ENCODE data around the gene WBP4. TPM values are rescaled to one million over a fixed set of nuclear protein-coding genes. Genes with fewer than 3 reads are reported as not detected.

Gene WBP4
- total and polyA plus RNA-seq, 2 of the 4 experiments (the other 2 are of a cell fraction) = 4.3 to 11.0 TPM

- TF ChIP-seq POLR2A (IDR thresholded peaks at IDR 0.05; ENCODE audit: low read depth, low read length) (no peak), SMC3 (IDR thresholded peaks at IDR 0.05; ENCODE audit: low read depth, low read length) (no peak), MAZ (IDR thresholded peaks at IDR 0.05; ENCODE audit: borderline replicate concordance, low read depth, low read length) (no peak), CEBPB (IDR thresholded peaks at IDR 0.05; ENCODE audit: low read depth, low read length) (no peak), MXI1 (IDR thresholded peaks at IDR 0.05; ENCODE audit: borderline replicate concordance, low read depth, low read length) (no peak), RAD21 (IDR thresholded peaks at IDR 0.05; ENCODE audit: low read length) (no peak), MAFK (IDR thresholded peaks at IDR 0.05; ENCODE audit: low read depth, low read length) (no peak), RCOR1 (IDR thresholded peaks at IDR 0.05; ENCODE audit: insufficient replicate concordance, low read length) (no peak), RFX5 (IDR thresholded peaks at IDR 0.05; ENCODE audit: low read depth, low read length) (no peak), NFE2L2 (IDR thresholded peaks at IDR 0.05; ENCODE audit: low read depth, low read length) (no peak), BHLHE40 (IDR thresholded peaks at IDR 0.05; ENCODE audit: low read depth, low read length) (no peak)
- TF ChIP-seq, protein P1, sequence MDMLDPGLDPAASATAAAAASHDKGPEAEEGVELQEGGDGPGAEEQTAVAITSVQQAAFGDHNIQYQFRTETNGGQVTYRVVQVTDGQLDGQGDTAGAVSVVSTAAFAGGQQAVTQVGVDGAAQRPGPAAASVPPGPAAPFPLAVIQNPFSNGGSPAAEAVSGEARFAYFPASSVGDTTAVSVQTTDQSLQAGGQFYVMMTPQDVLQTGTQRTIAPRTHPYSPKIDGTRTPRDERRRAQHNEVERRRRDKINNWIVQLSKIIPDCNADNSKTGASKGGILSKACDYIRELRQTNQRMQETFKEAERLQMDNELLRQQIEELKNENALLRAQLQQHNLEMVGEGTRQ (IDR thresholded peaks at IDR 0.05; ENCODE audit: low read depth, low read length) = no peak
- H3K14ac ChIP-seq (replicated peaks; ENCODE audit: low read depth, low read length) = no peak overlapping the region
- no peak overlapping the region for H2BK120ac ChIP-seq (ENCODE audit: low read depth, low read length)
- H3K79me1 ChIP-seq (ENCODE audit: low read depth in 1 of 2, low read length in 2 of 2) = peaks cover 7 to 10% of the 10 kb centered on the region in 2 experiments; a peak in 2 of 4 replicates
- DNase-seq (no peak), ATAC-seq (ENCODE audit: low read depth) (no peak)
- H3K9me1 ChIP-seq (ENCODE audit: insufficient read depth, low read length) = no peaks in the 10 kb centered on the region; the same call in 1 of the 2 replicates
- H3K4me3 ChIP-seq (ENCODE audit: insufficient read depth, low read depth, low read length) = no peak overlapping the region
- H2BK20ac ChIP-seq (ENCODE audit: low read depth, low read length) = no peak overlapping the region
- H2AFZ ChIP-seq (replicated peaks; ENCODE audit: low read length, poor library complexity) = no peak overlapping the region
- intact Hi-C loops (cut with micrococcal nuclease) (no loop called here), dilution Hi-C loops (cut with HindIII; ENCODE audit: low sequenced_read_pairs, unreplicated experiment) (no loop called here), in situ Hi-C loops (cut with MboI; ENCODE audit: low sequenced_read_pairs) (loop anchor here (10.0 to 25.0 kb wide), 2 partner anchors 145 to 233 kb away; partner anchors contain the start of gene NAA16)
- no peaks in the 10 kb centered on the region; the same call in 1 of the 2 replicates for H4K20me1 ChIP-seq (ENCODE audit: insufficient read depth, low read length)
- no peak overlapping the region for H3K56ac ChIP-seq (ENCODE audit: extremely low read depth, insufficient read depth, low read length)
- H2AK5ac ChIP-seq (ENCODE audit: low read depth, low read length) = no peak overlapping the region
- H3K27me3 ChIP-seq (ENCODE audit: control insufficient read depth, insufficient read depth, low read length) = no peaks in the 10 kb centered on the region
- ChIA-PET POLR2A (ENCODE audit: unreplicated experiment) (no interaction called here), CTCF (no interaction called here)
- no peaks in the 10 kb centered on the region for H3K4me1 ChIP-seq (ENCODE audit: control insufficient read depth, insufficient read depth, low read length)
- H3K27ac ChIP-seq (ENCODE audit: insufficient read depth, low read length) = no peak overlapping the region
- no TSS peak for BruUV-seq (replicated peaks)
- peaks cover 37% of the 10 kb centered on the region for H3K36me3 ChIP-seq (ENCODE audit: control insufficient read depth, insufficient read depth, low read length)
- no peak overlapping the region for H3K18ac ChIP-seq (ENCODE audit: low read depth, low read length)
- H4K91ac ChIP-seq (ENCODE audit: insufficient read depth, low read depth, low read length) = no peak overlapping the region
- no peak overlapping the region for H3K9ac ChIP-seq (ENCODE audit: low read depth, low read length)
- no CpG with 5 or more reads among the region's 4 CpGs for WGBS, 2 experiments (ENCODE audit: extremely low coverage in 2 of 2, insufficient read length in 1 of 2)
- H3K4me2 ChIP-seq (ENCODE audit: low read depth, low read length) = no peak overlapping the region
- H3K9me3 ChIP-seq (ENCODE audit: control insufficient read depth, insufficient read depth, low read length) = no peaks in the 10 kb centered on the region
- H4K8ac ChIP-seq (ENCODE audit: low read depth in 2 of 2, low read length in 2 of 2) = no peak overlapping the region
- H3K23ac ChIP-seq (ENCODE audit: low read depth, low read length) = no peak overlapping the region
- H2BK5ac ChIP-seq (ENCODE audit: low read depth, low read length, poor library complexity, severe bottlenecking) = no peak overlapping the region
- no peak overlapping the region for H3K4ac ChIP-seq (ENCODE audit: low read depth, low read length)
- H2BK15ac ChIP-seq (ENCODE audit: low read depth, low read length) = no peak overlapping the region
- H2AK9ac ChIP-seq (replicated peaks; ENCODE audit: low read depth, low read length, poor library complexity) = no peak overlapping the region
- no peak overlapping the region for H4K5ac ChIP-seq (ENCODE audit: low read depth, low read length)
These were observed 18.4 kb downstream of the WBP4 start for GRCh38 chr13:41079725-41080124.

All from IMR-90 (cell line).